HepG2 (cell line): ENCODE data around the gene LDLR. TPM values are rescaled to one million over a fixed set of nuclear protein-coding genes. Genes with fewer than 3 reads are reported as not detected.

Source experiments
- CBFB ChIP-seq: sonication (generic); formaldehyde crosslinking; IDR thresholded peaks from 2 replicates; pipeline ENCODE4 v1.4.0; 2020; ENCODE audit warnings: missing genetic modification reagents
- FOXO1 ChIP-seq: sonication (generic); formaldehyde crosslinking; IDR thresholded peaks from 2 replicates; pipeline ENCODE4 v1.4.0; 2020; ENCODE audit warnings: missing genetic modification reagents
- GTF3A ChIP-seq: sonication (generic); formaldehyde crosslinking; conservative IDR thresholded peaks from 2 replicates; pipeline ENCODE4 v1.4.0; 2020; ENCODE audit warnings: mild to moderate bottlenecking, missing genetic modification reagents
- IKZF4 ChIP-seq: sonication (generic); formaldehyde crosslinking; IDR thresholded peaks from 2 replicates; pipeline ENCODE4 v1.5.1; 2020; ENCODE audit warnings: borderline replicate concordance, mild to moderate bottlenecking, low read depth, missing genetic modification reagents; ENCODE audit errors: not compliant biosample characterization
- NFATC3 ChIP-seq: sonication (generic); formaldehyde crosslinking; IDR thresholded peaks from 2 replicates; pipeline ENCODE4 v1.5.1; 2020; ENCODE audit warnings: mild to moderate bottlenecking, missing genetic modification reagents
- NR3C1 ChIP-seq: sonication (generic); formaldehyde crosslinking; IDR thresholded peaks from 2 replicates; pipeline ENCODE4 v1.4.0; 2020; ENCODE audit warnings: missing genetic modification reagents
- PAWR ChIP-seq: sonication (generic); formaldehyde crosslinking; IDR thresholded peaks from 2 replicates; pipeline ENCODE4 v1.4.0; 2020; ENCODE audit warnings: missing genetic modification reagents, mild to moderate bottlenecking, borderline replicate concordance
- PITX1 ChIP-seq: sonication (generic); formaldehyde crosslinking; IDR thresholded peaks from 2 replicates; pipeline ENCODE4 v1.5.1; 2020; ENCODE audit warnings: mild to moderate bottlenecking, missing genetic modification reagents
- POGZ ChIP-seq: sonication (generic); formaldehyde crosslinking; IDR thresholded peaks from 2 replicates; pipeline ENCODE4 v1.4.0; 2020; ENCODE audit warnings: mild to moderate bottlenecking, missing genetic modification reagents
- RBM22 ChIP-seq: fragments of 200-400 bp; formaldehyde crosslinking; optimal IDR thresholded peaks from 2 replicates; pipeline ENCODE3; 2017; ENCODE audit warnings: mild to moderate bottlenecking, low read length, moderate library complexity
- REXO4 ChIP-seq: sonication (generic); formaldehyde crosslinking; IDR thresholded peaks from 2 replicates; pipeline ENCODE4 v1.8.0; 2022; ENCODE audit warnings: missing genetic modification reagents, mild to moderate bottlenecking, borderline replicate concordance
- TBX2 ChIP-seq: sonication (generic); formaldehyde crosslinking; IDR thresholded peaks from 2 replicates; pipeline ENCODE4 v1.5.0; 2020; ENCODE audit warnings: missing genetic modification reagents, mild to moderate bottlenecking, borderline replicate concordance
- ZNF251 ChIP-seq: sonication (generic); formaldehyde crosslinking; IDR thresholded peaks from 2 replicates; pipeline ENCODE4 v1.9.0; 2021; ENCODE audit warnings: mild to moderate bottlenecking, missing genetic modification reagents
- ZNF274 ChIP-seq: sonication (generic); formaldehyde crosslinking; IDR thresholded peaks from 2 replicates; pipeline ENCODE4 v1.5.1; 2020; ENCODE audit warnings: mild to moderate bottlenecking, missing genetic modification reagents
- ZNF354B ChIP-seq: sonication (generic); formaldehyde crosslinking; IDR thresholded peaks from 2 replicates; pipeline ENCODE4 v1.8.0; 2022; ENCODE audit warnings: mild to moderate bottlenecking, missing genetic modification reagents
- ZNF446 ChIP-seq: sonication (generic); formaldehyde crosslinking; IDR thresholded peaks from 2 replicates; pipeline ENCODE4 v1.5.0; 2020; ENCODE audit warnings: mild to moderate bottlenecking, missing genetic modification reagents
- ZNF564 ChIP-seq: sonication (generic); formaldehyde crosslinking; IDR thresholded peaks from 2 replicates; pipeline ENCODE4 v1.8.1; 2023; ENCODE audit warnings: mild to moderate bottlenecking, missing genetic modification reagents
- ZNF749 ChIP-seq: sonication (generic); formaldehyde crosslinking; IDR thresholded peaks from 2 replicates; pipeline ENCODE4 v1.8.0; 2022; ENCODE audit warnings: mild to moderate bottlenecking, missing genetic modification reagents, moderate library complexity, borderline replicate concordance
- ZNF879 ChIP-seq: sonication (generic); formaldehyde crosslinking; IDR thresholded peaks from 2 replicates; pipeline ENCODE4 v1.8.1; 2023; ENCODE audit warnings: missing genetic modification reagents
- ZNF891 ChIP-seq: sonication (generic); formaldehyde crosslinking; IDR thresholded peaks from 2 replicates; pipeline ENCODE4 v1.5.0; 2020; ENCODE audit warnings: mild to moderate bottlenecking, missing genetic modification reagents
- polyA plus RNA-seq, 8 experiments: library from polyadenylated mRNA; depleted of rRNA in 3 of 8; stranded (reverse) in 7 of 8; unstranded in 1 of 8; fragments of >200 nt; fragmentation: Illumina TruSeq in 4 of 8; extraction: Trizol in 4 of 8; gene quantifications; 2 replicates each; pipeline versions ENCODE4 v1.2.1 to v1.2.3, GENCODE V29; 2011 to 2016; ENCODE audit warnings: low read depth in 4 of 8, missing spikeins in 1 of 8, mixed read lengths in 1 of 8; ENCODE audit not compliant: insufficient read depth in 1 of 8
- total RNA-seq, 5 experiments: library from RNA; depleted of rRNA; stranded (reverse); fragments of >200 nt; fragmentation: Illumina TruSeq; extraction: Trizol; gene quantifications; 2 replicates each; pipeline ENCODE4 v1.2.3, GENCODE V29; 2016; ENCODE audit warnings: low read depth in 1 of 5
- TF ChIP-seq, protein P1 (sequence below): sonication (generic); formaldehyde crosslinking; IDR thresholded peaks from 2 replicates; pipeline ENCODE4 v1.4.0; 2020; ENCODE audit warnings: missing genetic modification reagents, mild to moderate bottlenecking, borderline replicate concordance
- TF ChIP-seq, protein P2 (sequence below): sonication (generic); formaldehyde crosslinking; IDR thresholded peaks from 2 replicates; pipeline ENCODE4 v1.4.0; 2020; ENCODE audit warnings: missing genetic modification reagents, borderline replicate concordance
- TF ChIP-seq, protein P3 (sequence below): sonication (generic); formaldehyde crosslinking; IDR thresholded peaks from 2 replicates; pipeline ENCODE4 v1.8.1; 2023; ENCODE audit warnings: missing genetic modification reagents, mild to moderate bottlenecking, borderline replicate concordance
- TF ChIP-seq, protein P4 (sequence below): sonication (generic); formaldehyde crosslinking; IDR thresholded peaks from 2 replicates; pipeline ENCODE4 v1.5.1; 2020; ENCODE audit warnings: missing genetic modification reagents, mild to moderate bottlenecking, borderline replicate concordance

The LDLR gene
- total and polyA plus RNA-seq, 2 of the 13 experiments (the other 11 are each of a cell fraction or from before 2014, with no cell fraction given): 51.6 to 92.5 TPM

DNA sequence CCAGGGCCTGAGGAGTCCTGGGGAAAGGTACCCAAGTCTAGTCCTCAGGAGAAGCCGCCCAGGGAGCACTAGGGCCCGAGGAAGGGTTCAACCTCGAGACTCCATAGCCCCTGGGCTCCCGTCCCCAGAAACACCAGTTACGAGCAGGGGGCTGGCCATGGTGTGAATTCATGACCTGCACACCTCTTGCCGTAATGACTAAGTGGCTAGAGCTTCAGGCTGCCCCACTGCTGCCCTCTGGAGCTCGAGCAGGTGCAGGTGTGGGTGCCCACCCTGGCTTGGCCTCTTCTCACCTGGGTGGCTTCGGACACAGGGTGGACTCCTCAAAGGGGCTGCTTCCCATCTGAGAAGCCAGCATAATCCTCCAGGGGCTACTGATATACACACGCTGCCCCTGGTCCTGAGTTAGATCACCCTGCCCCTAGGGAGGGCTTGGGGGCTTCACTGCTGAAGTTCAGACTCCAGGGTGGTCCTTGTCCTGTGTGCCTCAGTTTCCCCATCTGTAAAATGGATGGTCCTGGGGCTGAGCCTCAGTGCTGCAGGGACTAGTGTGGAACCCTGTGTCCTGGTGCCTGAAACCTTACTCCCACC lies 52.8 kb downstream of the LDLR start (continued):
- TF ChIP-seq ZNF354B (CRISPR knock-in tag) (no peak), ZNF891 (CRISPR knock-in tag) (no peak), ZNF274 (peak; percentile 2; the same call in 1 of the 2 replicates), ZNF251 (CRISPR knock-in tag) (no peak), CBFB (CRISPR knock-in tag) (no peak), ZNF446 (CRISPR knock-in tag) (no peak), TBX2 (CRISPR knock-in tag) (0 out of 2 replicates have a peak, but pooled peaks have one; percentile 31), PITX1 (CRISPR knock-in tag) (no peak), NR3C1 (CRISPR knock-in tag) (no peak), ZNF564 (CRISPR knock-in tag) (no peak), ZNF879 (CRISPR knock-in tag) (no peak), FOXO1 (CRISPR knock-in tag) (no peak), ZNF749 (CRISPR knock-in tag) (no peak), RBM22 (no peak), POGZ (CRISPR knock-in tag) (no peak), NFATC3 (CRISPR knock-in tag) (no peak), GTF3A (CRISPR knock-in tag) (0 out of 2 replicates have a peak, but pooled peaks have one; percentile 2), IKZF4 (CRISPR knock-in tag) (peak; percentile 14), PAWR (CRISPR knock-in tag) (0 out of 2 replicates have a peak, but pooled peaks have one; percentile 10), REXO4 (CRISPR knock-in tag) (no peak)
- TF ChIP-seq, protein P1, sequence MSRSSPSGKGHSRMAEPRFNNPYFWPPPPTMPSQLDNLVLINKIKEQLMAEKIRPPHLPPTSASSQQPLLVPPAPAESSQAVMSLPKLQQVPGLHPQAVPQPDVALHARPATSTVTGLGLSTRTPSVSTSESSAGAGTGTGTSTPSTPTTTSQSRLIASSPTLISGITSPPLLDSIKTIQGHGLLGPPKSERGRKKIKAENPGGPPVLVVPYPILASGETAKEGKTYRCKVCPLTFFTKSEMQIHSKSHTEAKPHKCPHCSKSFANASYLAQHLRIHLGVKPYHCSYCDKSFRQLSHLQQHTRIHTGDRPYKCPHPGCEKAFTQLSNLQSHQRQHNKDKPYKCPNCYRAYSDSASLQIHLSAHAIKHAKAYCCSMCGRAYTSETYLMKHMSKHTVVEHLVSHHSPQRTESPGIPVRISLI (CRISPR knock-in tag): no peak
- TF ChIP-seq, protein P2, sequence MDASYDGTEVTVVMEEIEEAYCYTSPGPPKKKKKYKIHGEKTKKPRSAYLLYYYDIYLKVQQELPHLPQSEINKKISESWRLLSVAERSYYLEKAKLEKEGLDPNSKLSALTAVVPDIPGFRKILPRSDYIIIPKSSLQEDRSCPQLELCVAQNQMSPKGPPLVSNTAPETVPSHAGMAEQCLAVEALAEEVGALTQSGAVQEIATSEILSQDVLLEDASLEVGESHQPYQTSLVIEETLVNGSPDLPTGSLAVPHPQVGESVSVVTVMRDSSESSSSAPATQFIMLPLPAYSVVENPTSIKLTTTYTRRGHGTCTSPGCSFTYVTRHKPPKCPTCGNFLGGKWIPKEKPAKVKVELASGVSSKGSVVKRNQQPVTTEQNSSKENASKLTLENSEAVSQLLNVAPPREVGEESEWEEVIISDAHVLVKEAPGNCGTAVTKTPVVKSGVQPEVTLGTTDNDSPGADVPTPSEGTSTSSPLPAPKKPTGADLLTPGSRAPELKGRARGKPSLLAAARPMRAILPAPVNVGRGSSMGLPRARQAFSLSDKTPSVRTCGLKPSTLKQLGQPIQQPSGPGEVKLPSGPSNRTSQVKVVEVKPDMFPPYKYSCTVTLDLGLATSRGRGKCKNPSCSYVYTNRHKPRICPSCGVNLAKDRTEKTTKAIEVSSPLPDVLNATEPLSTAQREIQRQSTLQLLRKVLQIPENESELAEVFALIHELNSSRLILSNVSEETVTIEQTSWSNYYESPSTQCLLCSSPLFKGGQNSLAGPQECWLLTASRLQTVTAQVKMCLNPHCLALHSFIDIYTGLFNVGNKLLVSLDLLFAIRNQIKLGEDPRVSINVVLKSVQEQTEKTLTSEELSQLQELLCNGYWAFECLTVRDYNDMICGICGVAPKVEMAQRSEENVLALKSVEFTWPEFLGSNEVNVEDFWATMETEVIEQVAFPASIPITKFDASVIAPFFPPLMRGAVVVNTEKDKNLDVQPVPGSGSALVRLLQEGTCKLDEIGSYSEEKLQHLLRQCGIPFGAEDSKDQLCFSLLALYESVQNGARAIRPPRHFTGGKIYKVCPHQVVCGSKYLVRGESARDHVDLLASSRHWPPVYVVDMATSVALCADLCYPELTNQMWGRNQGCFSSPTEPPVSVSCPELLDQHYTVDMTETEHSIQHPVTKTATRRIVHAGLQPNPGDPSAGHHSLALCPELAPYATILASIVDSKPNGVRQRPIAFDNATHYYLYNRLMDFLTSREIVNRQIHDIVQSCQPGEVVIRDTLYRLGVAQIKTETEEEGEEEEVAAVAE (CRISPR knock-in tag): no peak; the same call in 1 of the 2 replicates
- TF ChIP-seq, protein P3, sequence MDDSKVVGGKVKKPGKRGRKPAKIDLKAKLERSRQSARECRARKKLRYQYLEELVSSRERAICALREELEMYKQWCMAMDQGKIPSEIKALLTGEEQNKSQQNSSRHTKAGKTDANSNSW (CRISPR knock-in tag): no peak
- TF ChIP-seq, protein P4, sequence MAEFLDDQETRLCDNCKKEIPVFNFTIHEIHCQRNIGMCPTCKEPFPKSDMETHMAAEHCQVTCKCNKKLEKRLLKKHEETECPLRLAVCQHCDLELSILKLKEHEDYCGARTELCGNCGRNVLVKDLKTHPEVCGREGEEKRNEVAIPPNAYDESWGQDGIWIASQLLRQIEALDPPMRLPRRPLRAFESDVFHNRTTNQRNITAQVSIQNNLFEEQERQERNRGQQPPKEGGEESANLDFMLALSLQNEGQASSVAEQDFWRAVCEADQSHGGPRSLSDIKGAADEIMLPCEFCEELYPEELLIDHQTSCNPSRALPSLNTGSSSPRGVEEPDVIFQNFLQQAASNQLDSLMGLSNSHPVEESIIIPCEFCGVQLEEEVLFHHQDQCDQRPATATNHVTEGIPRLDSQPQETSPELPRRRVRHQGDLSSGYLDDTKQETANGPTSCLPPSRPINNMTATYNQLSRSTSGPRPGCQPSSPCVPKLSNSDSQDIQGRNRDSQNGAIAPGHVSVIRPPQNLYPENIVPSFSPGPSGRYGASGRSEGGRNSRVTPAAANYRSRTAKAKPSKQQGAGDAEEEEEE: 0 out of 2 replicates have a peak, but pooled peaks have one; percentile 51
